ENCODE measurements around the gene PABPC1L. TPM values are rescaled to one million over a fixed set of nuclear protein-coding genes. Genes with fewer than 3 reads are reported as not detected.
"Not testable (repeated sequence)": the region's sequence is repeated elsewhere in the genome, so short reads cannot be mapped to it uniquely, and the experiment has no call there.

PABPC1L gene
- total RNA-seq (2014; rRNA removed; shearing (Covaris generic)) = 17.8 and 23.8 TPM in 2 replicates

- Histone ChIP-seq H3K36me3 (replicated peaks; ENCODE audit: control insufficient read depth, insufficient read depth, low read length) (peaks cover 38% of the 10 kb centered on the region), H3K27me3 (ENCODE audit: control insufficient read depth, insufficient read depth, low read length) (no peaks in the 10 kb centered on the region), H3K4me3 (ENCODE audit: insufficient read depth, low read depth, low read length) (peak within 1 kb of the TSS; percentile 82)
- peak; percentile 98 for DNase-seq
These were observed at the start of gene PABPC1L for GRCh38 chr20:44909872-44910689. TSS of gene PABPC1L (plus strand) at chr20:44910060. CDS start at chr20:44910144, 84 bp downstream.

GRCh38 chr20:44861531-44862006, 48.3 kb upstream of the PABPC1L start:
- no peaks in the 10 kb centered on the region for H3K27me3 ChIP-seq (ENCODE audit: control insufficient read depth, insufficient read depth, low read length)
- DNase-seq = no peak
- H3K36me3 ChIP-seq (replicated peaks; ENCODE audit: control insufficient read depth, insufficient read depth, low read length) = no peaks in the 10 kb centered on the region
- no peak overlapping the region for H3K4me3 ChIP-seq (ENCODE audit: insufficient read depth, low read depth, low read length)

- H3K4me3 ChIP-seq (ENCODE audit: insufficient read depth, low read depth, low read length) = no peak overlapping the region
- no peaks in the 10 kb centered on the region for H3K36me3 ChIP-seq (replicated peaks; ENCODE audit: control insufficient read depth, insufficient read depth, low read length)
- no peak for DNase-seq
- no peaks in the 10 kb centered on the region for H3K27me3 ChIP-seq (ENCODE audit: control insufficient read depth, insufficient read depth, low read length)
These were observed 47.6 kb upstream of the PABPC1L start for GRCh38 chr20:44862286-44862685.

GRCh38 chr20:44863365-44864084, 46.3 kb upstream of the PABPC1L start:
- DNase-seq; H3K27me3 ChIP-seq (ENCODE audit: control insufficient read depth, insufficient read depth, low read length); H3K36me3 ChIP-seq (replicated peaks; ENCODE audit: control insufficient read depth, insufficient read depth, low read length); H3K4me3 ChIP-seq (ENCODE audit: insufficient read depth, low read depth, low read length): not testable (repeated sequence)

- not testable (repeated sequence) for H3K4me3 ChIP-seq (ENCODE audit: insufficient read depth, low read depth, low read length); H3K36me3 ChIP-seq (replicated peaks; ENCODE audit: control insufficient read depth, insufficient read depth, low read length); H3K27me3 ChIP-seq (ENCODE audit: control insufficient read depth, insufficient read depth, low read length); DNase-seq
These were observed 45.4 kb upstream of the PABPC1L start for GRCh38 chr20:44864493-44864892.

GRCh38 chr20:44866703-44867335, 43.0 kb upstream of the PABPC1L start:
- no peak for DNase-seq
- Histone ChIP-seq H3K4me3 (ENCODE audit: insufficient read depth, low read depth, low read length) (no peak overlapping the region), H3K27me3 (ENCODE audit: control insufficient read depth, insufficient read depth, low read length) (no peaks in the 10 kb centered on the region; the same call in 1 of the 2 replicates), H3K36me3 (replicated peaks; ENCODE audit: control insufficient read depth, insufficient read depth, low read length) (no peaks in the 10 kb centered on the region)

GRCh38 chr20:44869471-44869870, 40.4 kb upstream of the PABPC1L start:
- Histone ChIP-seq H3K4me3 (ENCODE audit: insufficient read depth, low read depth, low read length) (no peak overlapping the region), H3K36me3 (replicated peaks; ENCODE audit: control insufficient read depth, insufficient read depth, low read length) (no peaks in the 10 kb centered on the region), H3K27me3 (ENCODE audit: control insufficient read depth, insufficient read depth, low read length) (no peaks in the 10 kb centered on the region; the same call in 1 of the 2 replicates)
- DNase-seq = no peak

- H3K36me3 ChIP-seq (replicated peaks; ENCODE audit: control insufficient read depth, insufficient read depth, low read length); DNase-seq; H3K27me3 ChIP-seq (ENCODE audit: control insufficient read depth, insufficient read depth, low read length); H3K4me3 ChIP-seq (ENCODE audit: insufficient read depth, low read depth, low read length): not testable (repeated sequence)
These were observed 27.5 kb upstream of the PABPC1L start for GRCh38 chr20:44882360-44882759.

GRCh38 chr20:44883214-44883902, 26.5 kb upstream of the PABPC1L start:
- DNase-seq = no peak
- H3K27me3 ChIP-seq (ENCODE audit: control insufficient read depth, insufficient read depth, low read length) = no peaks in the 10 kb centered on the region; the same call in 1 of the 2 replicates
- H3K36me3 ChIP-seq (replicated peaks; ENCODE audit: control insufficient read depth, insufficient read depth, low read length) = no peaks in the 10 kb centered on the region; the same call in 1 of the 2 replicates
- H3K4me3 ChIP-seq (ENCODE audit: insufficient read depth, low read depth, low read length) = no peak overlapping the region

- H3K36me3 ChIP-seq (replicated peaks; ENCODE audit: control insufficient read depth, insufficient read depth, low read length) = no peaks in the 10 kb centered on the region; the same call in 1 of the 2 replicates
- DNase-seq = no peak
- H3K4me3 ChIP-seq (ENCODE audit: insufficient read depth, low read depth, low read length) = peak overlapping the region; percentile 34
- H3K27me3 ChIP-seq (ENCODE audit: control insufficient read depth, insufficient read depth, low read length) = no peaks in the 10 kb centered on the region; the same call in 1 of the 2 replicates
These were observed 24.9 kb upstream of the PABPC1L start for GRCh38 chr20:44884907-44885391.

GRCh38 chr20:44885392-44886265, 24.2 kb upstream of the PABPC1L start, which contains the start of gene YWHAB:
TSS of gene YWHAB (plus strand) at chr20:44885705. CDS start at chr20:44901534, 15,829 bp downstream.
- Histone ChIP-seq H3K36me3 (replicated peaks; ENCODE audit: control insufficient read depth, insufficient read depth, low read length) (no peaks in the 10 kb centered on the region; the same call in 1 of the 2 replicates), H3K27me3 (ENCODE audit: control insufficient read depth, insufficient read depth, low read length) (no peaks in the 10 kb centered on the region; the same call in 1 of the 2 replicates), H3K4me3 (ENCODE audit: insufficient read depth, low read depth, low read length) (peak within 1 kb of the TSS; percentile 99)
- DNase-seq = peak; percentile 98

GRCh38 chr20:44886266-44886651, 23.6 kb upstream of the PABPC1L start:
- Histone ChIP-seq H3K36me3 (replicated peaks; ENCODE audit: control insufficient read depth, insufficient read depth, low read length) (no peaks in the 10 kb centered on the region; the same call in 1 of the 2 replicates), H3K4me3 (ENCODE audit: insufficient read depth, low read depth, low read length) (peak overlapping the region; percentile 99), H3K27me3 (ENCODE audit: control insufficient read depth, insufficient read depth, low read length) (no peaks in the 10 kb centered on the region; the same call in 1 of the 2 replicates)
- peak; percentile 28 for DNase-seq

GRCh38 chr20:44886828-44887227, 23.0 kb upstream of the PABPC1L start:
- Histone ChIP-seq H3K27me3 (ENCODE audit: control insufficient read depth, insufficient read depth, low read length) (no peaks in the 10 kb centered on the region; the same call in 1 of the 2 replicates), H3K4me3 (ENCODE audit: insufficient read depth, low read depth, low read length) (peak overlapping the region; percentile 99), H3K36me3 (replicated peaks; ENCODE audit: control insufficient read depth, insufficient read depth, low read length) (no peaks in the 10 kb centered on the region; the same call in 1 of the 2 replicates)
- no peak for DNase-seq

All from H7 (cell line).